SH-SY5Y (cell line): Measurements from ENCODE around the gene BEGAIN.

Experiments used
- GATA2 ChIP-seq: IDR thresholded peaks from 2 replicates; pipeline ENCODE4 v1.6.1; 2011; ENCODE audit warnings: mild to moderate bottlenecking, low read depth, low read length
- GATA3 ChIP-seq: IDR thresholded peaks from 2 replicates; pipeline ENCODE4 v1.6.1; 2011; ENCODE audit warnings: low read depth, mild to moderate bottlenecking, low read length, moderate library complexity

GRCh38 chr14:100615736-100616695 is 28.8 kb upstream of the BEGAIN start:
- no peak for TF ChIP-seq GATA2
- no peak for TF ChIP-seq GATA3
